GM12873 (cell line): ENCODE data around the gene TDRD9.

Experiments used
- CTCF ChIP-seq: IDR thresholded peaks from 2 replicates; pipeline ENCODE4 v1.5.1; 2012; ENCODE audit warnings: low read depth, mild to moderate bottlenecking, moderate library complexity, low read length, control low read depth; ENCODE audit not compliant: insufficient read depth; ENCODE audit errors: missing control alignments

TDRD9 gene

DNA sequence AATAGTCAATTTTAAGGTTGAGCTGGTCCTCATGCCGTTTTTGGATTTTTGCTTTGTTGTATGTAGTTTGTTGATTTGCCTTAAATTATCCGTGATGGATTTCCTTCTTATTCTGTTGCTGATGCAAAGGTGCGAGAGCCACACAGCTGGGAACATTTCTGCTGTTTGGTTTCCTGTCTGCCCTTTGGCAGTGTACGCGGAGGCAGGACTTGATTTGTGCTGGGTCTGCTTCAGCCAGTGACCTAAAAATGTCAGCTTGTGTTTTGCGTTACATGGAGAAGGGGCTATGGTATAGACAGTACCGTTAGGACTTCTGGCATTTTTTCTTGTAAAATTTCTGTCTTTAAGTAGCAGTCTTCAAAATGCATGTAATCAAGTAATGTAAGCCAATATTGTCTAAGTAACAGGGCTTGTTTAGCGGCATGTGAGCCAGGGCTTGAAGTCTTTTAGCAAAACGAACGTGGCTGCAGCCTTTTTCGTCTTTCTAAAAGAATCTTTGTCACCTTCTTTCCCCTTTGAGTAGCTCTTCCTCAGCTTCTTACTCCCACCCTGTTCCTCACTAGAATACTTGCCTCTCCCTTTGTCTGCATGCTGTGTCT, 32.3 kb downstream of the TDRD9 start:
- TF ChIP-seq CTCF: no peak

DNA sequence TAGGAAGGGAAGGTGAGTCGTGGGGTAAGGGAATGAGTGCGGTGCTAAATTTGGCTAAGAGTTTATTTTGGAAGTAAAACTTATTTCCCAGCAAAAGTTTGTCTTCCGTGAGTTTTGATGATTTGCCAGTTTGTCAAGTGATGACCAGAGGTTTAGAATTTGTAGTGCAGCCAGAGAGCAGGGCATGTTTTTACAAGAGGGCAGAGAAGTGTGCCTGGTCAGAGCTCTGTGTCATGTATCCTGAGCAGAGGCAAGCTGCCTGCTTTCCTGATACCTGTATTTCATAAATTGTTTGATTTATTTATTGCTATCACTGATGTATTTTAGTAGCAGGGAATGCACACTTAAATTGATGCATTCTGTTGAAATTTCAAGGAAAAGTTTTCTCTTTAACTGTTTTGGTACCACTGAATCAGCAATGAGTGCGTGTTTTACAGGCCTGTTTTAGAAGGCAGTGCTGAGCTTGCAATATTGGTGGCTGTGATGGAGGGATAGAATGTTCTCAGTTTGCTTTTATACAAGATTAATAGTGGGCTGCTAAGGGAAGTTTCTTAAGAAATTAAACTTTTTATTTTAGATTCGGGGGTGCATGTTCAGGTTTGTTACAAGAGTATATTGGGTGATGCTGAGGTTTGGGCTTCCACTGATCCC, 33.8 kb downstream of the TDRD9 start:
- TF ChIP-seq CTCF: no peak

GRCh38 chr14:103966631-103967030, 38.4 kb downstream of the TDRD9 start:
- no peak for TF ChIP-seq CTCF

DNA sequence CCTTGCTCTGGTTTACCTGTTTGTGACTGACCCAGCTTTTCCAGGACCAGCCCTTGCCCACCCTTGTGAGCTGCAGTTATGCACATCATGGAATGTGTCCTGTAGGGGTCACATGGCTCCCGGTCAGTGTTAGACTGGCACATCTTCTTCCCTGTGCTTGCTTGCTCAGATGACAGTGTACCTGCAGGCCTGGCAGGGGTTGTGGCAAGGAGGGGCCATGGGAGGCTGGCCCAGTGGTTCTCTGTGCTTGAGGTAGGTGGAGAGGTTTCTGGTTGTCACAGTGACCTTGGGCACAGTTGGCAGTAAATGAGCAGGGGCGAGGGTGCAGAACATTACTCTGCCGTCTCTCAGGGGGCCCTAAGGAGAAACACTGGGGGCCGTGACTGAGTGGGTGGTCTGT, 41.7 kb downstream of the TDRD9 start:
- no peak for TF ChIP-seq CTCF

GRCh38 chr14:103973354-103973753, 45.1 kb downstream of the TDRD9 start:
- no peak for TF ChIP-seq CTCF

DNA sequence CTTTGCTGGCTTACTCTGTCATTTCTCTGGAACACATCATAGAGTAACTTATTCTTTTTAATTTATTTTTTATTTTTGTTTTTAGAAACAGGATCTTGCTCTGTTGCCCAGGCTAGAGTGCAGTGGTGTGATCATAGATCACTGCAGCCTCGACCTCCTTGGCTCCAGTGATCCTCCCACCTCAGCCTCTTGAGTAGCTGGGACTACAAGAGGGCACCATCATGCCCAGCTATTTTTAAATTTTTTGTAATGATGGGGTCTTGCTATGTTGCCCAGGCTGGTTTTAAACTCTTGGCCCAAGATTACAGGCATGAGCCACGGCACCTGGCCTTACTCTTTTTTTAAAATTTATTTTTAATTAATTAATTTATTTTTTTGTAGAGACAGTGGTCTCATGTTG, 46.3 kb downstream of the TDRD9 start:
- no peak for TF ChIP-seq CTCF

- peak; percentile 42 for TF ChIP-seq CTCF
Measured at GRCh38 chr14:103980623-103981238, 52.5 kb downstream of the TDRD9 start.
